IPS-NIHi11 (cell line): ENCODE measurements around the gene EXOC4.

Experiments
- DNase-seq: peaks from one replicate; pipeline ENCODE4 v3.0.0; 2012; ENCODE audit warnings: mixed read lengths, low spot score

Gene EXOC4

GRCh38 chr7:133491846-133492652 lies 239.2 kb downstream of the EXOC4 start:
- DNase-seq = no peak

- DNase-seq = no peak
These were observed 244.2 kb downstream of the EXOC4 start for GRCh38 chr7:133497061-133497460.

GRCh38 chr7:133501771-133502170 lies 248.9 kb downstream of the EXOC4 start:
- no peak for DNase-seq

- no peak for DNase-seq
These were observed 249.6 kb downstream of the EXOC4 start for GRCh38 chr7:133502498-133502897.

GRCh38 chr7:133502972-133503371 lies 250.1 kb downstream of the EXOC4 start:
- DNase-seq = no peak

- no peak for DNase-seq
These were observed 251.9 kb downstream of the EXOC4 start for GRCh38 chr7:133504825-133505224.

GRCh38 chr7:133509822-133510221 lies 256.9 kb downstream of the EXOC4 start:
- DNase-seq = no peak

GRCh38 chr7:133510326-133511055 lies 257.6 kb downstream of the EXOC4 start:
- no peak for DNase-seq

GRCh38 chr7:133511252-133511651 lies 258.4 kb downstream of the EXOC4 start:
- no peak for DNase-seq

- DNase-seq = no peak
These were observed 258.8 kb downstream of the EXOC4 start for GRCh38 chr7:133511708-133512107.

- no peak for DNase-seq
These were observed 259.7 kb downstream of the EXOC4 start for GRCh38 chr7:133512560-133512959.

GRCh38 chr7:133513608-133514007 lies 260.7 kb downstream of the EXOC4 start:
- no peak for DNase-seq

- no peak for DNase-seq
These were observed 261.7 kb downstream of the EXOC4 start for GRCh38 chr7:133514551-133514950.

GRCh38 chr7:133517766-133518165 lies 264.9 kb downstream of the EXOC4 start:
- no peak for DNase-seq

GRCh38 chr7:133518718-133519117 lies 265.8 kb downstream of the EXOC4 start:
- DNase-seq = no peak

GRCh38 chr7:133520248-133520647 lies 267.4 kb downstream of the EXOC4 start:
- DNase-seq = no peak

GRCh38 chr7:133522501-133522900 lies 269.6 kb downstream of the EXOC4 start:
- no peak for DNase-seq

GRCh38 chr7:133528796-133529195 lies 275.9 kb downstream of the EXOC4 start:
- DNase-seq = no peak

- no peak for DNase-seq
These were observed 277.0 kb downstream of the EXOC4 start for GRCh38 chr7:133529861-133530260.

- no peak for DNase-seq
These were observed 277.8 kb downstream of the EXOC4 start for GRCh38 chr7:133530682-133531081.

GRCh38 chr7:133534816-133535215 lies 281.9 kb downstream of the EXOC4 start:
- no peak for DNase-seq

GRCh38 chr7:133535308-133535707 lies 282.4 kb downstream of the EXOC4 start:
- no peak for DNase-seq

GRCh38 chr7:133536450-133536849 lies 283.6 kb downstream of the EXOC4 start:
- no peak for DNase-seq
